ENCODE data around the gene ADAM19.

Gene ADAM19

DNA sequence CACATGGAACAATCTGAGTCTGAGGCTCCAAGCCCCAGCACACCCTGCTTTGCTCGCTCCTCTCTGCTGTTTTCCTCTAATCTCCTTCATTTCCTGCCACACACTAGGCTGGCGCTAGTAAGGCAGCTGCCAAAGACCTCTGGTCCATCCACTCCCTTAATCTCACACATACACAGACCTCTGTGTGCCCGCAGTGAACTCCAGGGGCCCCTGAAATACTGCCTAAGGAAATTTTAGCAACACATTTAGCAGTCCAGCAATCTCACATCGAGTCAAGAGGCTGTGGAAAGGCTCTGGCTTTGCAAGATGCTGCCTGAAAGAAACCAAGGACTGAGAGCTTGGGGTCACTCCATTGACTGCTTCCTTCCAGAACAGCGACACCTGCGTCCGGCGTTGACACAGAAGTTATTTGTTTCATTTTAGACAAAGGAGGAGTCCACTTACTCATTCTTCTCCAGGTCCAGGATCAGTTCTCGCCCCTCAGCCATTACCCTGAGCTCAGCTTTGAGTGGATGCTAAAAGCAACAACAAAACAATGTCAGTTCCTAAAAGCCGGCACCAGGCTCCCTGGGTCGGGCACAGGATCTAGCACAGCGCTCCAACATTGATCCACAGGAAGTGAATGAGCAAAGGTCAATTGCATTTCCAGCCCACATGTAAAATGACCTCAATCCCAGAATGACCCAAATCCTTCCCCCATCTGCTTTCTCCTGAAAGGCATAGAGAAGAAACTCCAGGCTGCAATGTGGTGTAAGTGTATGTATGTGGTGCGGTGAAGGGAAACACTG is 11.5 kb downstream of the ADAM19 start:
- no peak overlapping the region for H3K4me3 ChIP-seq (ENCODE audit: low read depth, low read length)
- H3K9me3 ChIP-seq (ENCODE audit: control insufficient read depth, low read length) = no peaks in the 10 kb centered on the region
- no peaks in the 10 kb centered on the region for H3K27me3 ChIP-seq (ENCODE audit: control insufficient read depth, insufficient read depth, low read length)
- H3K9ac ChIP-seq = no peak overlapping the region
- no peaks in the 10 kb centered on the region for H3K4me1 ChIP-seq
- TF ChIP-seq CTCF (IDR thresholded peaks at IDR 0.05) = no peak
- H3K79me2 ChIP-seq = no peaks in the 10 kb centered on the region
- H3K27ac ChIP-seq = no peak overlapping the region
- no peak overlapping the region for H3K4me2 ChIP-seq (ENCODE audit: low read length)
- no peaks in the 10 kb centered on the region for H3K36me3 ChIP-seq (ENCODE audit: control insufficient read depth, insufficient read depth, low read length)
- no peak overlapping the region for H2AFZ ChIP-seq

GRCh38 chr5:157563373-157563928 is 12.1 kb downstream of the ADAM19 start:
- Histone ChIP-seq H3K36me3 (ENCODE audit: control insufficient read depth, insufficient read depth, low read length) (no peaks in the 10 kb centered on the region), H3K4me1 (no peaks in the 10 kb centered on the region), H3K79me2 (no peaks in the 10 kb centered on the region), H3K27me3 (ENCODE audit: control insufficient read depth, insufficient read depth, low read length) (no peaks in the 10 kb centered on the region), H3K4me2 (ENCODE audit: low read length) (no peak overlapping the region), H2AFZ (no peak overlapping the region), H3K9me3 (ENCODE audit: control insufficient read depth, low read length) (no peaks in the 10 kb centered on the region), H3K9ac (no peak overlapping the region), H3K27ac (no peak overlapping the region), H3K4me3 (ENCODE audit: low read depth, low read length) (no peak overlapping the region)
- no peak for TF ChIP-seq CTCF (IDR thresholded peaks at IDR 0.05)

DNA sequence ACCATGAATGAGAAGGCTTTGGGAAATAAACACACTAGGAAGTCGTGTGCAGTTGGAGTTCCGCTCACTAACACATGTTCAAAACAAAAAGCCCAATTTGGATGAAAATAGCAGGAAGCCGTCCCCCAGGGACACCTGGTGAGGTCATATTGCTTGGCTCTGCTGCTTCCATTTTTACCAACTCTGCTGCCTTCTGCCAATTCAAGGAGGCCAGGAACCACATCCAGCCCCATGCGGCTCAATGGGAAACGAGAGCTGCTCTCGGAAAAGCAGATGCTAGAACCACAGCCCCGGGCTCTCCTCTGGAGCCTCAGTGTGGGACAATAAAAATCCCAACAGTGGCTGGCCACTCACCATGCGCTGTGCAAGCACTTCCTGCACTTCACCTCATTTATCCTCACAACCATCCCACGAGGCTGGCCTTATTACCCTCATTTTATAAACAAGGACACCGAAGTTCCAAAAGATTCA is 13.4 kb downstream of the ADAM19 start:
- H3K4me2 ChIP-seq (ENCODE audit: low read length) = no peak overlapping the region
- H3K4me1 ChIP-seq = no peaks in the 10 kb centered on the region
- no peaks in the 10 kb centered on the region for H3K27me3 ChIP-seq (ENCODE audit: control insufficient read depth, insufficient read depth, low read length)
- H2AFZ ChIP-seq = no peak overlapping the region
- no peak overlapping the region for H3K27ac ChIP-seq
- no peak overlapping the region for H3K9ac ChIP-seq
- H3K9me3 ChIP-seq (ENCODE audit: control insufficient read depth, low read length) = no peaks in the 10 kb centered on the region
- no peaks in the 10 kb centered on the region for H3K36me3 ChIP-seq (ENCODE audit: control insufficient read depth, insufficient read depth, low read length)
- no peaks in the 10 kb centered on the region for H3K79me2 ChIP-seq
- no peak for TF ChIP-seq CTCF (IDR thresholded peaks at IDR 0.05)
- H3K4me3 ChIP-seq (ENCODE audit: low read depth, low read length) = no peak overlapping the region

GRCh38 chr5:157561110-157561509 is 14.5 kb downstream of the ADAM19 start:
- H3K36me3 ChIP-seq (ENCODE audit: control insufficient read depth, insufficient read depth, low read length) = no peaks in the 10 kb centered on the region
- no peak overlapping the region for H3K27ac ChIP-seq
- no peaks in the 10 kb centered on the region for H3K27me3 ChIP-seq (ENCODE audit: control insufficient read depth, insufficient read depth, low read length)
- H3K79me2 ChIP-seq = no peaks in the 10 kb centered on the region
- H3K4me3 ChIP-seq (ENCODE audit: low read depth, low read length) = no peak overlapping the region
- no peak overlapping the region for H2AFZ ChIP-seq
- H3K4me2 ChIP-seq (ENCODE audit: low read length) = no peak overlapping the region
- no peaks in the 10 kb centered on the region for H3K9me3 ChIP-seq (ENCODE audit: control insufficient read depth, low read length)
- H3K4me1 ChIP-seq = no peaks in the 10 kb centered on the region
- H3K9ac ChIP-seq = no peak overlapping the region
- TF ChIP-seq CTCF (IDR thresholded peaks at IDR 0.05) = no peak

All from parathyroid adenoma (tissue), 2 donors.